NCI-H1092 treated with DMSO at 0.1 percent for 48 hours (cell line): ENCODE data around the gene ORM2.

Experiments used
- DNase-seq: peaks from one replicate; lab custom pipeline; 2025; lab: John Stamatoyannopoulos, UW

The ORM2 gene

DNA sequence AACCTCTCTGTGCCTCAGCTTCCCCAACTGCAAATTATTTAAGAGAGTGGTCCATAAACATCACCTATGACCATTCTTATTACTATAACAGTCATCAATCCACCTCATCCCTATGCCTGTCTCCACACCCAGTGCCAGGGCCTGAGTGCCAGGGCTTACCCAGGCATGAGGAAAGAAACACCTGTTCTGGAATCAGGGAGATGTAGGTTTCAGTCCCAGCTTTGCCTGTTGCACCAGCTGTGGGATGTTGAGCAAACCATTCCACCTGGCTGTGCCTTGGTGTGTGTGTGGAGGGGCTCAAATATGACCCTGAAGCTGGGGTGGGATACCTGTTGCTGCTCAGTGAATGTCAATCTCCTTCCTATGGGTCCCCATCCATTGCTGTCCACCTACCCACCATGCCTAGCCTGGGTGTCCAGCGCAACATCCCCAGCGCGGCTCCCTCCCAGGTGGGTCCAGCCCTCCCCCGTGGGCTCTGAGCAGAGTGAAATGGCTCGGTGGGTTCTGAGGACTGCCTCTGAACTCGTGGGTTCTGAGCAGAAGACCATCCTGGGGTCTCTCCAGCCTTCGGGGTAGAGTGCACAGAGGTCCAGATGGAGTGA lies 41.8 kb downstream of the ORM2 start:
- DNase-seq: no peak

DNA sequence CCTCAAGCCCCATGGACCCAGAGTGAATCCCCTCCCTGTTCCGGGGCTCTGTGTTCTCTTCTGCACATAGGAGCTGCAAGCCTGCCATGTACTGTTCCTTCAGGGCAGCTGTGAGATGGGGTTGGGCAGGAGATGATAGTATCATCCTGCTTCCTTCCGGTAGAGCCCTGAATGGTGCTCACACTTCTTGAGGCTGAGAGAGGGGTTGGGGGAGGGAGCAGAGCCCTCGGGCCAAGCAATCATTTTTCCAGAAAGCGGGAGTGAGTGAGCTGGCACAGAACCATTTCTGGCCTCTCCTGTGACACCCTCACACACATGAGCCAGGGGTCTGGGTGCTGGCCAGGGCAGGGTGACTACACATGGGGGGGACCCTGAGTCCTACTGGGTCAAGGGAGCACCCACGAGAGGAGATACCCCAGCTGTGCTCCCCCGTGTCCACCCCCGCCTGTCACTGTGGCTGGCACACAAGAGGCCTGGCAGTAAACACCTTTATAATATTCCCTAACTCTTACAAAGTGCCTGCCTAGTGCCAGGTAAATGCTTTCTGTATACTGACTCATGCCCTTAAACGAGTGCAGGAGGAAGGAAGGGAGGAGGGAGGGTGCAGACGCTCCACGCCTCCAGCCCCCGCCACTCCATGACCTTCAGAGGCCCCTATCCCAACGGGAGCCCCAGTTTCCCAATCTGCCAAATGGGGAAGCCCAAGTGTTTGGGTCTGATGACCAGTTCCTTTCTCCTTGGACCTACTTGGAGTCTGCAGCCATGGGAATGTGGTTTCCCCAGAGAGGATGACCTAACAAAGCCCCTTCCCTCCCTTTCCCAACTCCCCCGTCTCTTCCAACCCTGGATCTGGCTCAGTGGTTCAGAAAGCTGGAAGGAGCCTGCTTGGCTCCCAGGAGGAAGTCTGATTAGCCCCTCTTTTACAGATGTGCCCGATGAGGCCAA lies 42.6 kb downstream of the ORM2 start:
- DNase-seq: no peak

DNA sequence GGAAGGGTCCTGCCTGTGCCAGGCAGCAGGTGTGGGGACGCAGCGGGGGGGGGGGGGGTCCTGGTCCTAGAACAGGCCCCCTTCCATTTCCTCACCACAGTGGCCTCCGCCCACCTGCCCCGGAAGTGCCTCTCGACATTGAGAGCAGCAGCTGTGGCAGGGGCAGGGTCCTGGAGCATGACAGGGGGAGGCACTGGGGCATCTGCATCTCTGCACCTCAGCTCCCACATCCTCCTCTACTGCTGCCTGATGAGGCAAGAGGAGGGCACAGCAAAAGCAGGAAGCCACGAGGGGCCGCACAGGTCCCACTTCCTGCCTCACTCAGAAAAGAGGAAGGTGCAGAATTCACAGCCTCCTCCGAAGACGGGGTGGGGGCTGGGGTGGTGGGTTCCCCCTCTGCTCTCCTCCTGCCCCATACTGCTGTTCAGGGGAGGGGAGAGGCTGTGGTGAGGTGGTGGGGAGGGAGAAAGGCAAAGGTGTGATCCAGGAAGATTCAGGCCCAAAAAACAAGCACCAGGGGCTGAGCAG lies 43.3 kb downstream of the ORM2 start:
- no peak for DNase-seq

DNA sequence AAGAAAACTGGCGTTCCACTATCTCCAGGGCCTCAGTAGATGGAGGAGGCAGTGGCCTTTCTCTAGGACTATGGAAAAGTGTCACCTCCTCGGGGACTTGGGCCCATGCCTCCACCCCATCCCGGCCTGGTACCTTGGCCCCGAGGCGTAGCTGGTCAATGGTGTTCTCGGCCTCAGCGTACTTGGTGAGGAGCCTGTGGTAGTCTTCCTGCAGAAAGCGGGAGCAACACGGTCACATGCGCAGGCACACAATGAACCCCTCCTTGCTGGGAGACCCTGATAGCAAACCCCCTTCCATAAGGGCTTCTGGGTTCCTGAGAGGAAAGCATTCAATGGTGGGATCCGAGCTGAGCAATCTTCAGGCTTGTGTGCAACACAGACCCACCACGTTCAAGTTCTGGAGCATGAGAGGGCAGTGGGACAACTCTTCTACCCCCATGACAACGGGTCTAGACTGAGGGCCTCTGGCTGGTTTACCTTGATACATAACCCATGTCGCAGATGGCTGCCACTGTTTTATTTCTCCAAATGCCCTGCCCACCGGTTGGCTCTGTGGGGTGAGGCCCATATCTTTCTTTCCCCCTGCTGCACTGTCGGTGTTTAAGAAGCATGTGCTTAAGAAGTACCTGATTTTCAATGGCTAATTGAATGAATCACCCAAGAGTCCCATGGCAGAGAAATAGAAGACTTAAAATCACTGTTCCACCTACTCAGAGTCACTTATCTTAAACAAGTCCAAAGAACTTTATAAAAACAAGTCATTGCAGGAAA lies 44.5 kb downstream of the ORM2 start:
- DNase-seq: no peak

DNA sequence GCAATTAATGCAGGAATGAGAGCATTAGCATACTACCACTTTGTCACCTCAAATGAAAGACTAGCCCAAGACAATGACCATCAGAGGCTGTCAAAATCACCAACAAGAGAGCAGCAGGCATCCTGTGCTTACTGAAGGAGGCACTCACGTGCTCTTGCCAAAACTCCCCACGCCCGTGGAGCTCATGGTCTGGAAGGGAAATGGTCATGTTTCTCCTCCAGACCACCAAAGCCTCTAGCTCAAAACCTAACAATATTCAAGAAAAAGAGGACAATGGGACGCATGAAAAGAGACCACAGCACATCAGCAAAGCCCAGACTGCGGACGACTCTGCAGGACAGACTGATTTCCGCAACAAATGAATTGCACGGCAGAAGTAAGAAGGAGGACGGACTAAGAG lies 45.3 kb downstream of the ORM2 start:
- no peak for DNase-seq

DNA sequence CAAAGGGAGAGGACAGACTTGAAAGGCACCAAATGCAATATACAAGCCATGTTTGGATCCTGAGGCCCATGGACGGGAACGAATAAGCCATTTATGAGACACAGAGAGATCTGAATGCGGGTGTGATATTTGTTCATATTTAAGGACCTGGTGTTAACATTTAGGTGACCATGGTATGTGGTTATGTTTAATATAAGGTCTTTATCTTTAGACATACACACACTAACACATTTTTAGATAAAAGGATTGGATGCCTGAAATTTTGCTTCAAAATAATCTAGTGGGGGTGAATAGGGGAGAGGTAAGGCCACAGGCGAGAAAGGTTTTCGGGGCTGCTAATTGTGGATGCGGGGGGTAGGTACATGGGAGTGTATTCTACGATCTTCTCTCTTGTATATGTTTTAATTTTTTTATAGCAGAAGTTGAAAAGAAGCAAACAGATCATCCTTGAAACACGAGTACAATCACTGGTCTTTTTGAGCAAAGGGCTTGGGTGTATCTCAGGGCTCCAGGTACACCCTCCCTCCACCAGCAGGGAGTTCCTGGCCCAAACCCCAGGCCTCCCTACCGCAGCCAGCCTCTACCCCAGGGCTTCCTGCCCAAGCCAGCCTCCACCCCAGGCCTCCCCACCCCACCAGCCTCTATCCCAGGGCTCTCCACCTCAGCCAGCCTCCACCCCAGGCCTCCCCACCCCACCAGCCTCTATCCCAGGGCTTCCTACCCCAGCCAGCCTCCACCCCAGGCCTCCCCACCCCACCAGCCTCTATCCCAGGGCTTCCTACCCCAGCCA lies 45.9 kb downstream of the ORM2 start:
- no peak for DNase-seq

DNA sequence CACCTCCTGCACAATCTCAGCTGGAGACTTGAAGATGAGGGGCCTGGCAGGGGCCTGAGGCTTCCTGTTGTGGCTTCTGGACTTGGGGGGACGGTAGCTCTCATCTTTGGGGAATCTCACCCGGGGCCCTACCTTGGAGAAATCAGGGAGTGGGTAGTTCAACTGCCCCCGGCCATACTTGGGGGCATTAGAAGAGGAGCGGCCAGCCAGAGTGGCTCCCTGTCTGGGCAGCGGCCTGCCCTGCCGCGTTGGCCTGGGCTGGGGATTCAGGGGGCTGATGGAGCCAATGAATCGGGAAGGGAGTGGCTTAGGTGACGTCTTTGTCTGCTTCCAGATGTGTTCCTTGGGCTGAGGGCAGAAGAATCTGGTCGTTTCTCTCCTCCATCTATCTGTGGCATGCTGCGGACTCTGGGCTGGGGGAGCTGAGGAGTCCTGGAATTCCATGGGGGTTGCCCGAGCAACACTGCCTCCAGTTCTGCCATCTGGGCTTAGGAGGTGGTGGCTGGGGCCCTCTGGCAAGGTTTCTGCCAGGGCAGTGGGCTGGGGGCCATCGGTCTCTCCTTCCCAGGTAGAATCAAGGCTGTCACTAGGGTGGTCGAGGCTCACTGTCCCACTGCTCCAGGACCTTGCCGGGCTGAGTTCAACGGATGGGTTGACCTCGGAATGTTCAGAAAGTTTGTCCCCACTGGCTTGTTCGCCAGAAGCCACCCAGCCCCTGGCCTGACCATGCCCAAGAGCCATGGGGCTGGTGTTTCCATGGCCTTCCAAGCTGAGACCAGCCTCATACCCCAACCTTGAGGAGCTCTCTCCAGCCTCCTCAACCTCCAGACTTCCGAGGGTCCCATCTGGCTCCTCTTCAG lies 47.1 kb downstream of the ORM2 start:
- no peak for DNase-seq

DNA sequence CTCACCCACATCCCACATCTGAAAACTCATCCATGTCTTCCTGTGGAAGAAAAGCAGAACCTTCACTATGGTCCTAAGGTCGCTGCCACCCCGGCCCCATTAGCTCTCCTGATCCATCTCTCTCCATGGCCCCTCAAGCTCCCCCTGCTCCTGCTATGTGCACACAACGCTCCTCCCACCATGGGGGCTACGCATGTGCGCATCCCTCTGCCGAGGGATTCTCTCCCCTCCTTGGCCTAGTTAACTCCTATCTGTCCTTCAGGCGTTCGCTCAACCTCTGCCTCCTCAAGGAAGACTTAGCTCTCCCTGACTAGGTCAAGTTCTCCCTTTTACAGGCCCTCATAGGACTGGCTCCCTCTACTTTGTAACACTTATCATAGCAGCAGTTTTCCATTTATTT lies 48.3 kb downstream of the ORM2 start:
- no peak for DNase-seq

DNA sequence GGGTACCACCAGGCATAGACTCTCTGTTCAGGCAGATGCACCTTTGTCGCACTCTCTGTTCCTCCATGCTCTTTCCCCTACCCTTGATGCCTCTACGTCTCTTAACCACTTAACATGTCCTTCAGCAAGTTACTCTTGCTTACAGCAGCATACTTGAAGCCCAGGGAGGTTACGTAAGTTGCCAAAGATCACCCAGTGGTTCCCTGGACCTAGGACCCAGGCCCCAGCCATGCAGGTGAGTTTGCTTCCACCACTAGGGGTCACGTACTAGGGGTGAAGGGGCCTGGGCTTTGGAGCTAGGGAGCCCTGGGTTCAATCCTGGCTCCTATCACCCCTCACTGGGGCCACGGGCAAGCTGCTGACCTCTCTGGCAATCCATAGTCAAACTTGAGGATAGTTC lies 49.2 kb downstream of the ORM2 start:
- DNase-seq: no peak
